ENCODE data around the gene ZNF71.

ZNF71 gene

DNA sequence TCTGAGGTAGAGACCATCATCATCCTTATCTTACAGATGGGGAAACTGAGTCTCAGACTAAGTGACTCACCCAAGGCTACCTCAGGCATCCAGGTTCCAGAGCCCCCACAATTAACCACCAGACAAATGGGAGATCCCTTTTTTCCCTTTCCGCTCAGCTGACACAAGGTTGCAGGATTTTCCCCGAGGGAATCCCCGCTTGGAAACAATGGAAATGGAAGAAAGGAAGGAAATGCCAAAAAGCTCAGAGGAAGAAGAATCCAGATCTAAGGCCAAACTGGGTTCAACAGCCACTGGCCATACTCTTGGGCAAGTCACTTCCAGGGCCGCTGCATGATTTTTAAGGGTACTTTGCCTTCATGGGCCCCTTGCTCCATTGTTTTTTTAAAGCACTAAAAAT lies 1.6 kb downstream of the ZNF71 start:
- no peak overlapping the region; the same call in 1 of the 2 replicates for H3K4me3 ChIP-seq (ENCODE audit: low read depth, low read length)

GRCh38 chr19:56597696-56598095 lies 2.6 kb downstream of the ZNF71 start:
- TF ChIP-seq, protein P1, sequence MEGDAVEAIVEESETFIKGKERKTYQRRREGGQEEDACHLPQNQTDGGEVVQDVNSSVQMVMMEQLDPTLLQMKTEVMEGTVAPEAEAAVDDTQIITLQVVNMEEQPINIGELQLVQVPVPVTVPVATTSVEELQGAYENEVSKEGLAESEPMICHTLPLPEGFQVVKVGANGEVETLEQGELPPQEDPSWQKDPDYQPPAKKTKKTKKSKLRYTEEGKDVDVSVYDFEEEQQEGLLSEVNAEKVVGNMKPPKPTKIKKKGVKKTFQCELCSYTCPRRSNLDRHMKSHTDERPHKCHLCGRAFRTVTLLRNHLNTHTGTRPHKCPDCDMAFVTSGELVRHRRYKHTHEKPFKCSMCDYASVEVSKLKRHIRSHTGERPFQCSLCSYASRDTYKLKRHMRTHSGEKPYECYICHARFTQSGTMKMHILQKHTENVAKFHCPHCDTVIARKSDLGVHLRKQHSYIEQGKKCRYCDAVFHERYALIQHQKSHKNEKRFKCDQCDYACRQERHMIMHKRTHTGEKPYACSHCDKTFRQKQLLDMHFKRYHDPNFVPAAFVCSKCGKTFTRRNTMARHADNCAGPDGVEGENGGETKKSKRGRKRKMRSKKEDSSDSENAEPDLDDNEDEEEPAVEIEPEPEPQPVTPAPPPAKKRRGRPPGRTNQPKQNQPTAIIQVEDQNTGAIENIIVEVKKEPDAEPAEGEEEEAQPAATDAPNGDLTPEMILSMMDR (IDR thresholded peaks at IDR 0.05; ENCODE audit: insufficient read depth, low read length, missing control alignments): no peak
- POLR2A ChIA-PET: no interaction called here
- no peak overlapping the region for H3K4me3 ChIP-seq (ENCODE audit: low read depth, low read length)
- CTCF ChIA-PET: no interaction called here
- DNase-seq (ENCODE audit: low read depth, low spot score): no peak

More for the DNA sequence above, 1.6 kb downstream of the ZNF71 start:
- ChIA-PET CTCF (no interaction called here), POLR2A (no interaction called here)
- DNase-seq (ENCODE audit: low read depth, low spot score): no peak
- TF ChIP-seq, protein P1 (IDR thresholded peaks at IDR 0.05; ENCODE audit: insufficient read depth, low read length, missing control alignments): no peak

DNA sequence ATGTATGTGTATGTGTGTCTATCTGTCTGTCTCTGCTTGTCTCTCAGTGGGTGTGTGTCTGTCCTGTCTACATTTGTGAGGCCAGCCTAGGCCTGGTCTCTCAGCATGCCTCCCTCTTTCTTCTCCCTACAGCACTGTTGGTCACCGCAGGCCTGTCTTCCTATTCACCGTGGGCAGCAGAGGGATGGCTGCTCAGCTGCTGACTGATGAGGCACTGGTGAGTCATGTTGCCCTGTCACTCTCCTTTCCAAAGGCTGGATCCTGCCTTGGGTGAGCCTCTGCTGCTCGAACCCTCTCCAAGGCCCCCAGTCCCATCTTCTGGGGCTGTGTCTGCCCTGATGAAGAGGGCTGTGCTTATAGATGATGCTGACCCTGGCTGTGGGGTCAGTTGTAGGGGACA lies 6.3 kb downstream of the ZNF71 start:
- TF ChIP-seq, protein P1 (IDR thresholded peaks at IDR 0.05; ENCODE audit: insufficient read depth, low read length, missing control alignments): no peak
- ChIA-PET CTCF (no interaction called here), POLR2A (no interaction called here)
- no peak overlapping the region for H3K4me3 ChIP-seq (ENCODE audit: low read depth, low read length)
- no peak for DNase-seq (ENCODE audit: low read depth, low spot score)

DNA sequence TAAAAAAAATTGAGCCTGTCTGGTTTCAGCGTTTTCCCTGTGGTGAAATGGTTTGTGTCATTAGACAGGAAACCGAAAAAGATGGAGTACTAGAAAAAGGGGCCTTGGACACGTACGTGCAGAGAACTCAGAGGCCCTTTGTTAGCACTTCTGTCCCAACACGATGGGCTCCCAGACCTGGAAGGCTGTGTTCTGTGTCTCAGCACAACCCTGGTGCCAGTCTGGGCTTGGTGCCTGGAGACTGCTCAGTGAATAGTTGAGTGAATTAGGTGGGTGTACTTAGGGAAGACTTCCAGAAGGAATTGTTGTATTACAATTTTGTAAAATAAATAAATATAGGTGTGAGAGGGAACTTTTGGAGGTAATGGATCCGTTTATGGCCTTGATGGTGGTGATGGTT lies 8.7 kb downstream of the ZNF71 start:
- ChIA-PET POLR2A (no interaction called here), CTCF (no interaction called here)
- no peak overlapping the region for H3K4me3 ChIP-seq (ENCODE audit: low read depth, low read length)
- TF ChIP-seq, protein P1 (IDR thresholded peaks at IDR 0.05; ENCODE audit: insufficient read depth, low read length, missing control alignments): no peak
- no peak for DNase-seq (ENCODE audit: low read depth, low spot score)

GRCh38 chr19:56608274-56608964 lies 13.3 kb downstream of the ZNF71 start:
- CTCF ChIA-PET: no interaction called here
- no peak for DNase-seq (ENCODE audit: low read depth, low spot score)
- H3K4me3 ChIP-seq (ENCODE audit: low read depth, low read length): no peak overlapping the region
- TF ChIP-seq, protein P1 (IDR thresholded peaks at IDR 0.05; ENCODE audit: insufficient read depth, low read length, missing control alignments): no peak
- POLR2A ChIA-PET: no interaction called here

DNA sequence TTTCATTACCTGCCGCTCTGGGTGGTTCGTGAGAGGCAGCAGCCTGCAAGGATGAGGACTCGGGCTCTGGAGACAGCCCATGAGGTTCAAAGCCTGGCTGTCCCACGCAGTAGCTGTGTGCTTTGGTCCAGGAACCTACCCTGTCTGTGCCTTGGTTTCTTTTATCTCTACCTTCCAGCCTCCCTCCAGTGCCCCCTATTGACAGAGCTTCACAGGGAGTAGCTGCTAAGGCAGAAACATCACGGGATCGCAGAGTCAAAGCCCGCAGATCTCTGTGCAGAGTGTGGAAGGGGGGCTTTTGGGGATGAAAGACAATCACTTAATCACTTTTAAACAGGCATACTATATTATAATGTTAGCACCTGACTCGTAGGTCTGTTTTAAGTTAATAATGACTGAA lies 16.2 kb downstream of the ZNF71 start:
- TF ChIP-seq, protein P1 (IDR thresholded peaks at IDR 0.05; ENCODE audit: insufficient read depth, low read length, missing control alignments): no peak
- no peak overlapping the region for H3K4me3 ChIP-seq (ENCODE audit: low read depth, low read length)
- CTCF ChIA-PET: no interaction called here
- POLR2A ChIA-PET: no interaction called here
- DNase-seq (ENCODE audit: low read depth, low spot score): no peak

Data from AG04449 (cell line).